Stimulated activated naive CD4-positive, alpha-beta T cell treated with Interleukin-2 at 50 U/mL for 16 hours (primary cell): Measurements from ENCODE around the gene ERN2.

Experiments
- DNase-seq: peaks from one replicate; lab custom pipeline; 2025; lab: John Stamatoyannopoulos, UW

The ERN2 gene

GRCh38 chr16:23687034-23687808, 25.8 kb downstream of the ERN2 start:
- no peak for DNase-seq

GRCh38 chr16:23683487-23683886, 29.5 kb downstream of the ERN2 start:
- DNase-seq, result no peak

- DNase-seq, result no peak
These were observed 30.8 kb downstream of the ERN2 start for GRCh38 chr16:23682181-23682580.

DNA sequence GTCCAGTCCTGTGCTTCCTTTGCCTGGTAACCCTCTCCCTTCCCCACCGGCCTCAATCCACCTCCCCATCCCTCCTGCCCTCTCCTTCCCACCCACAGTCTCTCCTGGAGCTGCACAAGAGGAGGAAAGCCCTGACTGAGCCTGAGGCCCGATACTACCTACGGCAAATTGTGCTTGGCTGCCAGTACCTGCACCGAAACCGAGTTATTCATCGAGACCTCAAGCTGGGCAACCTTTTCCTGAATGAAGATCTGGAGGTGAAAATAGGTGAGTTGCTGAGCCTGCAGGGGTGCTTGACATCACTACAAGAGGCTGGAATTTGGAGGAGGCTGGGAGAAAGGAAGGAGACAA, 33.1 kb downstream of the ERN2 start:
- no peak for DNase-seq

DNA sequence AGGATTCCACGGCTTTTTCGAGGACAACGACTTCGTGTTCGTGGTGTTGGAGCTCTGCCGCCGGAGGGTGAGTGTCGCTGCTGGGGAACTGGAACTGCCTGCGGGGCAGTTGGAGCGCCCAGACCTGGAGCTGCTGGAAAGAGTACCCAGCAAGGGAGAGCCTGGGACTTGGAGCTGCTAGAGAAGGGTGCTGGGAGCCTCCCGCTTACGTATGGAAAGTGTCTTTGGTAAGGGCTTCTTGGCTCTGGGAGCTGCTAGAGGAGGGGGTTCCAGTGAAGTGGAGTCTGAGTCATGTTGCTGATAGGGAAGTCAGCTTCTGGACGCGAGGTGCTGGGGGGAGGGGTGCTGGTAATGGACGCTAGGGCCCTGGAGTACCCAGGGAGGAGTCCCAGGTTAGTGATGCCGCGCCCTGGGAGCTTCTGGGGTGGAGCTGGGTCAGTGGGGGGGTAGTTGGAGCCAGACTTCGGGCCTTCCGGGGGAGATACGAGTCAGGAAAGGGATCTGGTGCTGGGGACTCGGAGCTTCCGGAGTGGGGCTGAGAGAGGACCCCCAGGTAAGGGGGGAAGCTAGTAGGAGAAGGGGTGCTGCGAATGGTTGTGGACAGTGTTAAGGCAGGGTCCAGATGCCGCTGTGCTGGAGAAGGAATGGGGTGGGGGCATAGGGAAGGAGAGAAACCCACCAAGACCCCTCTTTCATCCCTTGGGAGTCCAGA, 33.6 kb downstream of the ERN2 start:
- no peak for DNase-seq

DNA sequence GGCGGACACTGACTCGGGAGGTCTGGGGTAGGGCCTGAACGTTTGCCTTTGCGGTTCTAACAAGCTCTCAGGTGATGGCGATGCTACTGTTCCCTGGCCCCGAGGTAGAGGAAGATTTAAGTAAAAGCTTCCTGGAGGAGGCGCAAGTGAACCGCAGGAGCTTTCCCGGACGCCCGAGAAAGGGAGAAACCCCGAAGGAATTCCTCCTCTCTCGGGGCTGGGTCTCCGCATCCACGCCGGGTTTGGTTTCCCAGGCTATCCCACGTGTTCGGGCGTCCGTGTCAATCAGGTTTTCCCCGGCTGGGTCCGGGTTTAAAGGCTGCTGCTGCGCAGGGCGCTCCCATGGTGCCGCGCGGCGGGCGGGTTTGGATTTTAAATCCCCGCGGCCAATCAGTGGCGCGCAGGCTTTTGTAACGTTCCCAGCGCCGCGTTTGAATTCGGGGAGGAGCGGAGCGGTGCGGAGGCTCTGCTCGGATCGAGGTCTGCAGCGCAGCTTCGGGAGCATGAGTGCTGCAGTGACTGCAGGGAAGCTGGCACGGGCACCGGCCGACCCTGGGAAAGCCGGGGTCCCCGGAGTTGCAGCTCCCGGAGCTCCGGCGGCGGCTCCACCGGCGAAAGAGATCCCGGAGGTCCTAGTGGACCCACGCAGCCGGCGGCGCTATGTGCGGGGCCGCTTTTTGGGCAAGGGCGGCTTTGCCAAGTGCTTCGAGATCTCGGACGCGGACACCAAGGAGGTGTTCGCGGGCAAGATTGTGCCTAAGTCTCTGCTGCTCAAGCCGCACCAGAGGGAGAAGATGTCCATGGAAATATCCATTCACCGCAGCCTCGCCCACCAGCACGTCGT, 34.4 kb downstream of the ERN2 start, which contains the start of gene PLK1:
Gene PLK1, plus strand, starts transcription at position 460 of the 844 bp plus-strand sequence. Its CDS starts 44 bp downstream, at position 504.
- DNase-seq, result peak; percentile 74

- DNase-seq, result no peak
These were observed 36.0 kb downstream of the ERN2 start for GRCh38 chr16:23676924-23677480.

GRCh38 chr16:23673971-23674614, 38.9 kb downstream of the ERN2 start:
- no peak for DNase-seq

GRCh38 chr16:23670137-23670776, 42.8 kb downstream of the ERN2 start:
- peak; percentile 27 for DNase-seq

DNA sequence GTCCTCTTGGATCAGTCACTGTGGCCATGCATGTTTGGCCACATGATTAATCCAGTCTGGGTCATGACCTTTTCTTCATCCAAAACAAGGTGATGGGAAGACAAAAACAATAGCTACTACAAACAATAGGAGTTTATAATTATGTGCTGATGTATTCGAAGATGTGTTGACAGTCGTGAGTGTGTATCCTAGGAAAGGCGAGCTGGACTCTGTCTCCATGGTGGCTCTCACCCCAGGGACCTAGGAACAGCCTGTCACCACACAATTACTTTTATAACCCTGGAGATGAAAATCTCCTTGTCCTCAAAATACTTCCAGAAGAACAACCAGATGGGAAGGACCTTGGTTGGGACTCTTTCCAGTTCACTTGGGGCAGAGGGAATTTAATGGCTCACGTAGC, 44.1 kb downstream of the ERN2 start:
- no peak for DNase-seq

GRCh38 chr16:23668225-23668624, 44.8 kb downstream of the ERN2 start:
- no peak for DNase-seq

- no peak for DNase-seq
These were observed 45.7 kb downstream of the ERN2 start for GRCh38 chr16:23667355-23667659.

DNA sequence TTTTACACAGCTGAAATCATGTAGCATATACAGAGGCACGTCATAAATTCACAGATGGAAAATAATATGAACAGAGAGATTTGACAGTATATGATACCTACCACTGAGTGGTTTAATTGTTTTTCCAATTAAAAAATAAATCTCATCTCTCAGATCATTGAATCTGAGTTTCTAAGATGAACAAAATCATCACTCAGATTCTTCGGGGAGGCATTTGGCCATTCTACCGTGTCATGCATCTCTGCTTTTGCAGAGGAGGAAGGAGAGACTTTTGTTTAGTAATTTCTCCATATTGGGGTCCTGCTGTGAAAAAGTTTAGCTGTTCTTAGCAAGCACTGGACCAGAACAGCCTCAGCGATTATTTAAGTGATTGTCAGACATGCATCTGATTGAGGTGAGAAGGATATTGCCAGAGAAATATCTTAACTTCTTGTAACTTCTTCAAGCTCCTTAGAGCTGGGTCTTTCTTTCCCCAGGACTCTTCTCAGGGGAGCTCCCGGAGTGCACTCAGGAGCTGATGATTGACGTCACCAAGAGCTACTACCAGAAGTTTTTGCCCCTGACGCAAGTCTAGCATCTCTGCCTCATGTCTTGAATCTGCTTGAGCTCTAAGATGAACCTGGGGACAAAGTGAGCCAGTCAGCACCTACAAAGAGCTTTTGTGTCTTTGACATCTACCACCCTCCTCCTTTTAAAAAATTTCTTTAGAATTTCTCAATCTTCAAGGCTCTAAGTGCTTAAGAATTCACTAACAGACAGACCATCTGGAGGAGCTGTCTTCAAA, 46.3 kb downstream of the ERN2 start:
- DNase-seq, result no peak

GRCh38 chr16:23663918-23664317, 49.1 kb downstream of the ERN2 start:
- DNase-seq, result no peak

DNA sequence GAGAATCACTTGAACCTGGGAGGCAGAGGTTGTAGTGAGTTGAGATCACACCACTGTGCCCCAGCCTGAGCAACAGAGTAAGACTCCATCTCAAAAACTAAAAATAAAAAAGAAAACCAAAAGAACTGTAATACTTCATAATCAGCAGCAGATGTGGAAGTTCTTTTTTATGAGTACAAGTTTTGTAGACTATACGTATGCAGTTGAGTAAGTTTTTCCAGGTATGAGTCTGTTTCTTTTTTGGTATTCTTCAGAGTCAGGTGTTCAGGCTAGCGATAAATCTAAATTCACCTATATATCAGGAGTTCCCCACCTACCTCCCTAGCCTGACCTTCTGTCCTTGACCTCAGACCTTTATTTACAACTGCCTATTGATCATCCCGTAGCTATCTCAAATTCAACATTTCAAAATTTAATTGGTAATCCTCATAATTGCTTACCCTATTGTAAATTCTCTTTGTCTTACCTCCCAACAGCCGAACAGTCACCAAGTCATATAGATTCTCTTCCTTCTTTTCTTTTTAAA, 61.0 kb downstream of the ERN2 start:
- no peak for DNase-seq

GRCh38 chr16:23650674-23651416, 62.2 kb downstream of the ERN2 start:
- no peak for DNase-seq

- DNase-seq, result no peak
These were observed 70.7 kb downstream of the ERN2 start for GRCh38 chr16:23642246-23642774.

- DNase-seq, result peak; percentile 90
These were observed 71.9 kb downstream of the ERN2 start, which contains the start of the genes DCTN5 and PALB2 for GRCh38 chr16:23640931-23641765. TSS of gene DCTN5 (plus strand) at chr16:23641466. CDS start at chr16:23641543, 77 bp downstream. TSS of gene PALB2 (minus strand) at chr16:23641310. CDS start at chr16:23641157, 153 bp downstream.
